HCT116 (cell line): ENCODE data around the gene PTPRC.

ENCODE experiments used
- ATF3 ChIP-seq: IDR thresholded peaks from 2 replicates; pipeline ENCODE4 v1.6.1; 2012
- CEBPB ChIP-seq: IDR thresholded peaks from 2 replicates; pipeline ENCODE4 v1.6.1; 2012; ENCODE audit warnings: low read depth
- CTCF ChIP-seq, 3 experiments: fragments of 200-600 bp in 1 of 3; sonication (generic) in 1 of 3; IDR thresholded peaks in 2 of 3; conservative IDR thresholded peaks in 1 of 3; 2 replicates each; pipeline ENCODE4 v1.5.1; 2012 to 2017; ENCODE audit warnings: low read depth in 2 of 3, low read length in 2 of 3, antibody characterized with exemption in 1 of 3, borderline replicate concordance in 1 of 3, control low read depth in 1 of 3, mild to moderate bottlenecking in 1 of 3, mixed read lengths in 1 of 3, mixed run types in 1 of 3, moderate library complexity in 1 of 3; ENCODE audit not compliant: insufficient read depth in 1 of 3
- EZH2 ChIP-seq: fragments of 200-600 bp; sonication (generic); IDR thresholded peaks from 2 replicates; pipeline ENCODE4 v1.6.1; 2017; ENCODE audit warnings: antibody characterized with exemption, mixed run types
- EZH2phosphoT487 ChIP-seq: fragments of 200-600 bp; IDR thresholded peaks from 2 replicates; pipeline ENCODE4 v1.6.1; 2018; ENCODE audit warnings: antibody characterized with exemption, borderline replicate concordance
- FOSL1 ChIP-seq: IDR thresholded peaks from 2 replicates; pipeline ENCODE4 v1.6.1; 2012; ENCODE audit warnings: low read depth
- POLR2A ChIP-seq: IDR thresholded peaks from 2 replicates; pipeline ENCODE4 v1.7.0; 2011; ENCODE audit warnings: borderline replicate concordance; ENCODE audit not compliant: insufficient read depth, insufficient read length; ENCODE audit errors: extremely low read depth
- SP1 ChIP-seq: IDR thresholded peaks from 2 replicates; pipeline ENCODE4 v1.6.1; 2012; ENCODE audit warnings: low read depth
- YY1 ChIP-seq: IDR thresholded peaks from 2 replicates; pipeline ENCODE4 v1.6.1; 2011; ENCODE audit warnings: low read length, low read depth, moderate library complexity, mild to moderate bottlenecking; ENCODE audit not compliant: insufficient replicate concordance; ENCODE audit errors: extremely low read depth
- ZBTB33 ChIP-seq: IDR thresholded peaks from 2 replicates; pipeline ENCODE4 v1.6.1; 2011; ENCODE audit warnings: mild to moderate bottlenecking, low read length, moderate library complexity; ENCODE audit not compliant: insufficient replicate concordance; ENCODE audit errors: extremely low read depth

- TF ChIP-seq ATF3 (no peak), POLR2A (no peak), CEBPB (no peak), CTCF (IDR thresholded peaks at IDR 0.05 in 2 of 3, conservative IDR thresholded peaks at IDR 0.05 in 1 of 3; ENCODE audit: borderline replicate concordance in 1 of 3, insufficient read depth in 1 of 3, low read depth in 2 of 3, low read length in 2 of 3) (no peak), SP1 (no peak), FOSL1 (no peak), EZH2 (no peak), EZH2phosphoT487 (no peak), YY1 (no peak), ZBTB33 (no peak)
Observed at GRCh38 chr1:198630863-198631262, 8.0 kb upstream of the PTPRC start.
